GM03348 (cell line): ENCODE data around the gene CRNKL1.
A peak's percentile ranks its signal among the peaks of the same experiment; 100 is the strongest.
"Not testable (repeated sequence)": the region's sequence is repeated elsewhere in the genome, so short reads cannot be mapped to it uniquely, and the experiment has no call there.

Experiments
- DNase-seq: peaks from one replicate; pipeline ENCODE4 v3.0.0; 2012; ENCODE audit warnings: low spot score

Gene CRNKL1

GRCh38 chr20:20010639-20011500, 41.4 kb downstream of the CRNKL1 start:
- DNase-seq: peak; percentile 23

GRCh38 chr20:20009784-20010253, 42.4 kb downstream of the CRNKL1 start:
- DNase-seq: no peak

GRCh38 chr20:20005342-20005741, 46.9 kb downstream of the CRNKL1 start:
- no peak for DNase-seq

GRCh38 chr20:20003955-20004322, 48.3 kb downstream of the CRNKL1 start:
- DNase-seq: not testable (repeated sequence)

GRCh38 chr20:20003031-20003954, 49.0 kb downstream of the CRNKL1 start:
- peak; percentile 19 for DNase-seq

- no peak for DNase-seq
These were observed 49.9 kb downstream of the CRNKL1 start for GRCh38 chr20:20002101-20002998.

GRCh38 chr20:20000211-20000968, 51.9 kb downstream of the CRNKL1 start:
- no peak for DNase-seq

GRCh38 chr20:19998990-19999705, 53.1 kb downstream of the CRNKL1 start:
- no peak for DNase-seq

GRCh38 chr20:19996917-19997316, 55.3 kb downstream of the CRNKL1 start:
- no peak for DNase-seq

- DNase-seq: no peak
These were observed 56.0 kb downstream of the CRNKL1 start for GRCh38 chr20:19996222-19996621.

GRCh38 chr20:19995220-19995863, 56.9 kb downstream of the CRNKL1 start:
- DNase-seq: peak; percentile 62

- peak; percentile 41 for DNase-seq
These were observed 58.2 kb downstream of the CRNKL1 start for GRCh38 chr20:19993958-19994669.

- DNase-seq: peak; percentile 73
These were observed 59.0 kb downstream of the CRNKL1 start for GRCh38 chr20:19992996-19993908.

- no peak for DNase-seq
These were observed 60.4 kb downstream of the CRNKL1 start for GRCh38 chr20:19991854-19992253.

- no peak for DNase-seq
These were observed 61.0 kb downstream of the CRNKL1 start for GRCh38 chr20:19991308-19991707.

GRCh38 chr20:19990850-19991249, 61.4 kb downstream of the CRNKL1 start:
- DNase-seq: no peak

- DNase-seq: no peak
These were observed 65.2 kb downstream of the CRNKL1 start for GRCh38 chr20:19987046-19987445.

- DNase-seq: peak; percentile 65
These were observed 65.8 kb downstream of the CRNKL1 start for GRCh38 chr20:19986419-19986818.
